NT2/D1 (cell line): ENCODE results near the gene VAV3.

Source experiments
- YY1 ChIP-seq: IDR thresholded peaks from 2 replicates; pipeline ENCODE4 v1.6.1; 2011; ENCODE audit not compliant: insufficient read length, insufficient read depth
- ZNF274 ChIP-seq: IDR thresholded peaks from 2 replicates; pipeline ENCODE4 v1.6.1; 2011; ENCODE audit warnings: mild to moderate bottlenecking, low read depth, low read length

GRCh38 chr1:107604825-107605224 lies 360.2 kb downstream of the VAV3 start:
- TF ChIP-seq YY1 (no peak), ZNF274 (no peak)
